Measurements from ENCODE around the gene CRISPLD2. TPM values are rescaled to one million over a fixed set of nuclear protein-coding genes. Genes with fewer than 3 reads are reported as not detected.

The CRISPLD2 gene
- total and polyA plus RNA-seq, 10 of the 15 experiments (the other 5 are each of a cell fraction or from before 2014, with no cell fraction given), result 0.03 to 0.30 (median 0.08) TPM; not detected in 5

- intact Hi-C loops (cut with micrococcal nuclease; ENCODE audit: unreplicated experiment) (no loop called here), in situ Hi-C loops (cut with MboI) (no loop called here)
- peaks cover 3 to 4% of the 10 kb centered on the region in 2 experiments; a peak in 3 of 4 replicates for H3K27me3 ChIP-seq (replicated peaks in 1 of 2; ENCODE audit: control insufficient read depth in 2 of 2, insufficient read depth in 2 of 2, low read length in 1 of 2)
- WGBS (ENCODE audit: insufficient coverage, insufficient replicate concordance, low lambda C conversion rate, missing lambda C conversion rate), result 36% methylated on average over 14 of the region's 14 CpGs
- TF ChIP-seq E2F4 (IDR thresholded peaks at IDR 0.05; ENCODE audit: low read depth, low read length) (no peak), TBL1XR1 (IDR thresholded peaks at IDR 0.05; ENCODE audit: low read depth, low read length) (no peak), JUND (IDR thresholded peaks at IDR 0.05; ENCODE audit: low read depth, low read length) (no peak), RELA (IDR thresholded peaks at IDR 0.05; ENCODE audit: borderline replicate concordance, partially characterized antibody) (no peak), TCF3 (IDR thresholded peaks at IDR 0.05; ENCODE audit: borderline replicate concordance, insufficient read depth, low read depth, low read length) (no peak), PKNOX1 (IDR thresholded peaks at IDR 0.05) (no peak), HDAC2 (IDR thresholded peaks at IDR 0.05) (no peak), CBX3 (IDR thresholded peaks at IDR 0.05; ENCODE audit: borderline replicate concordance, low read depth) (no peak), HDAC6 (IDR thresholded peaks at IDR 0.05; ENCODE audit: unreplicated experiment) (no peak), EP300 (IDR thresholded peaks at IDR 0.05; ENCODE audit: borderline replicate concordance in 1 of 2, control insufficient read depth in 1 of 2, low read depth in 2 of 2, low read length in 2 of 2) (no peak), TAF1 (IDR thresholded peaks at IDR 0.05; ENCODE audit: borderline replicate concordance, low read depth, low read length) (no peak), IKZF1 (conservative IDR thresholded peaks at IDR 0.05) (no peak), IRF4 (IDR thresholded peaks at IDR 0.05; ENCODE audit: low read depth, low read length) (no peak)
- TF ChIP-seq, protein P1, sequence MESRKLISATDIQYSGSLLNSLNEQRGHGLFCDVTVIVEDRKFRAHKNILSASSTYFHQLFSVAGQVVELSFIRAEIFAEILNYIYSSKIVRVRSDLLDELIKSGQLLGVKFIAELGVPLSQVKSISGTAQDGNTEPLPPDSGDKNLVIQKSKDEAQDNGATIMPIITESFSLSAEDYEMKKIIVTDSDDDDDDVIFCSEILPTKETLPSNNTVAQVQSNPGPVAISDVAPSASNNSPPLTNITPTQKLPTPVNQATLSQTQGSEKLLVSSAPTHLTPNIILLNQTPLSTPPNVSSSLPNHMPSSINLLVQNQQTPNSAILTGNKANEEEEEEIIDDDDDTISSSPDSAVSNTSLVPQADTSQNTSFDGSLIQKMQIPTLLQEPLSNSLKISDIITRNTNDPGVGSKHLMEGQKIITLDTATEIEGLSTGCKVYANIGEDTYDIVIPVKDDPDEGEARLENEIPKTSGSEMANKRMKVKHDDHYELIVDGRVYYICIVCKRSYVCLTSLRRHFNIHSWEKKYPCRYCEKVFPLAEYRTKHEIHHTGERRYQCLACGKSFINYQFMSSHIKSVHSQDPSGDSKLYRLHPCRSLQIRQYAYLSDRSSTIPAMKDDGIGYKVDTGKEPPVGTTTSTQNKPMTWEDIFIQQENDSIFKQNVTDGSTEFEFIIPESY (IDR thresholded peaks at IDR 0.05), result no peak
- no peak overlapping the region for H3K4me2 ChIP-seq (ENCODE audit: control insufficient read depth, insufficient read depth)
- no TSS peak for BruUV-seq (replicated peaks)
- FAIRE-seq (no peak), ATAC-seq (no peak), DNase-seq (ENCODE audit: low read depth, low spot score) (no peak)
- H2AFZ ChIP-seq (ENCODE audit: control insufficient read depth, low read depth, low read length), result no peak overlapping the region
- ChIA-PET RAD21 (ENCODE audit: unreplicated experiment) (no interaction called here), POLR2A (no interaction called here), CTCF (no interaction called here), SMC1A (ENCODE audit: uncharacterized antibody, unreplicated experiment) (no interaction called here)
- no peak overlapping the region for H3K27ac ChIP-seq (ENCODE audit: control insufficient read depth, insufficient read depth)
- H3K79me2 ChIP-seq (ENCODE audit: control insufficient read depth, insufficient read depth, low read length), result no peaks in the 10 kb centered on the region
- H4K20me1 ChIP-seq (ENCODE audit: control insufficient read depth, insufficient read depth), result no peaks in the 10 kb centered on the region
- H3K9ac ChIP-seq (ENCODE audit: control insufficient read depth, insufficient read depth, low read length), result no peak overlapping the region
- H3K9me3 ChIP-seq (replicated peaks; ENCODE audit: control insufficient read depth, insufficient read depth, low read length), result no peaks in the 10 kb centered on the region
- no peaks in the 10 kb centered on the region for H3K4me1 ChIP-seq (ENCODE audit: control insufficient read depth, insufficient read depth, low read length)
- no peak overlapping the region for H3K4me3 ChIP-seq
- H3K36me3 ChIP-seq (ENCODE audit: control insufficient read depth in 2 of 2, insufficient read depth in 2 of 2, low read length in 1 of 2), result no peaks in the 10 kb centered on the region
Measured at GRCh38 chr16:84845496-84846002, 25.8 kb downstream of the CRISPLD2 start.

Data from GM12878 (cell line).